Measurements from ENCODE around the gene SLC7A14. TPM values are rescaled to one million over a fixed set of nuclear protein-coding genes. Genes with fewer than 3 reads are reported as not detected.

The SLC7A14 gene
- total and polyA plus RNA-seq, 9 donors, result under 0.01 to 0.62 (median 0.20) TPM; not detected in 2

DNA sequence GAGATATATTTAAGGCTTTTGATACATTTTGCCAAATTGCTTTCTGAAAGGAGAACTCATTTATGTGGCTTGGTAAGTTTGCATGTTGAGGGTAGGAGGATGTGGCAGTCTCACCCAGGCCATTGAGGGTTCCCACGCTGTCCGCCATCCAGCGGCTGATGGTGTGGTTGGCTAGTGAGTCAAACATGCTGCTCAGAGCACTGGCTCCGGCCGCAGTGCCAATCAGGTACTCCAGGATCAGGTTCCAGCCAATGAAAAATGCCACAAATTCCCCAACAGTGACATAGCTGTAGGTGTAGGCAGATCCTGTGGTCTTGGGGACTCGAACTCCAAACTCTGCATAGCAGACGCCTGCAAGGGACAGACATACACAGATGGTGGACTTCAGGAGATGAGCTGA lies 84.9 kb downstream of the SLC7A14 start:
- 80% methylated on average over 3 of the region's 7 CpGs for WGBS (ENCODE audit: insufficient coverage)
- Histone ChIP-seq H3K27ac (ENCODE audit: low read length) (no peak overlapping the region), H3K27me3 (ENCODE audit: control insufficient read depth, insufficient read depth, low read length) (no peaks in the 10 kb centered on the region), H3K36me3 (ENCODE audit: control insufficient read depth, insufficient read depth, low read length) (no peaks in the 10 kb centered on the region), H3K4me3 (ENCODE audit: low read length) (no peak overlapping the region), H3K9me3 (replicated peaks; ENCODE audit: control insufficient read depth, low read depth, low read length) (no peaks in the 10 kb centered on the region), H3K4me1 (ENCODE audit: control insufficient read depth, insufficient read depth, low read length) (no peaks in the 10 kb centered on the region)
- DNase-seq, result no peak

DNA sequence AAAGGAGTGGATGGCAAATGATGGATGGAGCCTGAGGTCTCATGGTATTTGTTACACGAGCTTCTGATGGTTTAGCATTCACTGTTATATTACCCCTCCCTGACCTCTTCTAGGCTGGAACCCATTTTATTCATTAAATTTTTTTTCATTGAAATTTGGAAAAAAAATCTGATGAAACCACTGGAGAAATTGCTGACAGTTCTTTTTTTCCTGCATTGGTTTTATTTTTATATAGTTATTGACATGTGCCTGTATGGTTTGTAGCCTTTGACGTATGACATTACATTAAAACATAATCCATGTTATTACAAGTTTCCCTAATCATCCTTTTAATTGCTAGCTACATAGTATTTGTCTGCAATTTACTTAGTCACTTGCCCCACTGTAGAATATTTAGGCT lies 85.4 kb downstream of the SLC7A14 start:
- no peak overlapping the region for H3K27ac ChIP-seq (ENCODE audit: low read length)
- no peaks in the 10 kb centered on the region for H3K9me3 ChIP-seq (replicated peaks; ENCODE audit: control insufficient read depth, low read depth, low read length)
- no peaks in the 10 kb centered on the region for H3K27me3 ChIP-seq (ENCODE audit: control insufficient read depth, insufficient read depth, low read length)
- no peaks in the 10 kb centered on the region for H3K4me1 ChIP-seq (ENCODE audit: control insufficient read depth, insufficient read depth, low read length)
- H3K36me3 ChIP-seq (ENCODE audit: control insufficient read depth, insufficient read depth, low read length), result no peaks in the 10 kb centered on the region
- WGBS (ENCODE audit: insufficient coverage), result no CpG with 5 or more reads among the region's 2 CpGs
- no peak for DNase-seq
- H3K4me3 ChIP-seq (ENCODE audit: low read length), result no peak overlapping the region

DNA sequence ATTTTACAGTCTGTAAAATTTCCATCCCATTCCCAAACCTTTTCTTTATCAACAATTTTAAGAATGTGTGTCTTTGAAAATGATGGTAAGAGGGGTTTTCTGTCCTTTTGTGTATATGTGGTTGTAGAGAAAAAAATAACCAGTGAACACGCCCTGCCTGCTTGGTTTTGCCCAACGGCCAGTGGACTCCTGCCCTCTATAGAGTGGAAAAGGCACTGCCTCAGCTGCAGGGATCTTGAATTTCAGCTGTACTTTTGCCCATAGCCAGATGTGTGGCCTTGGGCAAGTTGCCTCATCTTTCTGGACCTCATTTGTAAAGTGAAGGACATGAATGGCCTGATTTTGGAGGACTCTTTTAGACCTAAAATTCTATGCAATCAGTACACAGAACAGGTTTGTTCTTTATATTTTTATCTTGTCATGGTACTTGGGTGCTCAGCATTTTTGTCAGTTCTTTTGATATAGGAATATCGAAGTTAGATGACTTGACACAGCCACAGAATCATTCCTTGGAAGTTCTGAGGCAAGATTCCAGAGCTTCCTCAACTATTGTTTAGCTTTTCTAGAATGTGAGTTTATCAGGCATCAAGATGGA lies 86.2 kb downstream of the SLC7A14 start:
- Histone ChIP-seq H3K4me3 (ENCODE audit: low read length) (no peak overlapping the region), H3K27me3 (ENCODE audit: control insufficient read depth, insufficient read depth, low read length) (no peaks in the 10 kb centered on the region), H3K36me3 (ENCODE audit: control insufficient read depth, insufficient read depth, low read length) (no peaks in the 10 kb centered on the region), H3K4me1 (ENCODE audit: control insufficient read depth, insufficient read depth, low read length) (no peaks in the 10 kb centered on the region), H3K9me3 (replicated peaks; ENCODE audit: control insufficient read depth, low read depth, low read length) (no peaks in the 10 kb centered on the region), H3K27ac (ENCODE audit: low read length) (no peak overlapping the region)
- peak; percentile 4 for DNase-seq
- WGBS (ENCODE audit: insufficient coverage), result 71% methylated on average over 1 of the region's 3 CpGs

DNA sequence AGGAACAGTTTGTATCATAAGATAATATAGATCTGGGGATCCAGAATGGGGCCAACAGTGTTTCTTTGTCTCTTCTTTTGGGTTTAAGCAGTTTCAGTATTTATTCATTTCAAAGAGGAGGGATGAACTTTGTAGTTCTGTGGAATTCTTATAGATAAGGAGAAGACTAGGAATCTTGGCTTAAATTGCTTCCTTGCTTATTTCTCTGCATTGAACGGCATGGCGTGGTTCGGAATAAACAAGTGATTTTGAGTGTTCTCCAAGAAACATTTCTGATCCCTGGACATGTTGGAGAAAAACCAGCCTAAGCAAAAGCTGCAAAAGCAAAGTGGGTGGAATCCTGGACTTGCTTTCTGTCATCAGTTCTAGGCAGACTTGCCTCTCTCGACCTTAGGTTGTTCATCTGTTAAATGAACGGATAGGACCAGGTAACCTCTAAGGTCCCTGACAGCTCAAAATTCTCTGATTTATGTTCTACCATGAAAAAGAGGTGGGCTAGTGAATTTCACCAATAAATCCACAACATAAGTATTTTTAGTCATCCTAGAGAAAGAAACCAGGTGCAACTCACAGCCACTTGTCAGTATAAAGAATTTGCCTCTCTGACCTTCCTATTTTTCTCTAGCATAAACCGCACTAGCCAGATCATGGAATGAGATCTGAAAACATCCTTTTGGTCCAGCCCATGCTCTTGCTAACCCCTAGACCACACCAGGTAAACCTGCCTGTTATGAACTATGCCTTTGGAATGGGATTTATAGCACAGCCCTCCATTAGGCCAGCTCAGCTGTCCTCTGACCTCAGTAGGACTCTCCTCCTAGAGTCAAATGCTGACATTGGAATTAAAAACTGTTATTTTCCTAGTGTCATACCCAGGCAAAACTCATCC lies 88.4 kb downstream of the SLC7A14 start:
- H3K9me3 ChIP-seq (replicated peaks; ENCODE audit: control insufficient read depth, low read depth, low read length), result no peaks in the 10 kb centered on the region
- H3K27ac ChIP-seq (ENCODE audit: low read length), result no peak overlapping the region
- H3K4me3 ChIP-seq (ENCODE audit: low read length), result no peak overlapping the region
- WGBS (ENCODE audit: insufficient coverage), result 57% methylated on average over 4 of the region's 6 CpGs
- no peaks in the 10 kb centered on the region for H3K36me3 ChIP-seq (ENCODE audit: control insufficient read depth, insufficient read depth, low read length)
- H3K27me3 ChIP-seq (ENCODE audit: control insufficient read depth, insufficient read depth, low read length), result no peaks in the 10 kb centered on the region
- H3K4me1 ChIP-seq (ENCODE audit: control insufficient read depth, insufficient read depth, low read length), result no peaks in the 10 kb centered on the region
- DNase-seq, result peak; percentile 29

DNA sequence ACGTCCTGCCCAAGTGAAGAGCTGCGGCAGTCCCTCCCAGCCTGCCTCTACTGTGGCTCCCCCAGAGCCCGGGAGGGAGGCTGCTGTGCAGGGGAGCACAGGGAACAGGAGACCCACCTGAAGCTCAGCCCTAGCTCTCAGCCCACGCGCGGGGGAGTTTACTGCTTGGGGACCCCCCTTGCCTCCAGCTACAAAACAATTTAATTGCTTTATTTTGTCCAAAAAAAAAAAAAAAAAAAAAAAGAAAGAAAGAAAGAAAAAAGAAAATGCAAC lies 89.1 kb downstream of the SLC7A14 start:
- Histone ChIP-seq H3K4me1 (ENCODE audit: control insufficient read depth, insufficient read depth, low read length) (no peaks in the 10 kb centered on the region), H3K4me3 (ENCODE audit: low read length) (no peak overlapping the region), H3K27ac (ENCODE audit: low read length) (no peak overlapping the region), H3K36me3 (ENCODE audit: control insufficient read depth, insufficient read depth, low read length) (no peaks in the 10 kb centered on the region), H3K27me3 (ENCODE audit: control insufficient read depth, insufficient read depth, low read length) (no peaks in the 10 kb centered on the region), H3K9me3 (replicated peaks; ENCODE audit: control insufficient read depth, low read depth, low read length) (no peaks in the 10 kb centered on the region)
- WGBS (ENCODE audit: insufficient coverage), result 73% methylated on average over 3 of the region's 6 CpGs
- no peak for DNase-seq

DNA sequence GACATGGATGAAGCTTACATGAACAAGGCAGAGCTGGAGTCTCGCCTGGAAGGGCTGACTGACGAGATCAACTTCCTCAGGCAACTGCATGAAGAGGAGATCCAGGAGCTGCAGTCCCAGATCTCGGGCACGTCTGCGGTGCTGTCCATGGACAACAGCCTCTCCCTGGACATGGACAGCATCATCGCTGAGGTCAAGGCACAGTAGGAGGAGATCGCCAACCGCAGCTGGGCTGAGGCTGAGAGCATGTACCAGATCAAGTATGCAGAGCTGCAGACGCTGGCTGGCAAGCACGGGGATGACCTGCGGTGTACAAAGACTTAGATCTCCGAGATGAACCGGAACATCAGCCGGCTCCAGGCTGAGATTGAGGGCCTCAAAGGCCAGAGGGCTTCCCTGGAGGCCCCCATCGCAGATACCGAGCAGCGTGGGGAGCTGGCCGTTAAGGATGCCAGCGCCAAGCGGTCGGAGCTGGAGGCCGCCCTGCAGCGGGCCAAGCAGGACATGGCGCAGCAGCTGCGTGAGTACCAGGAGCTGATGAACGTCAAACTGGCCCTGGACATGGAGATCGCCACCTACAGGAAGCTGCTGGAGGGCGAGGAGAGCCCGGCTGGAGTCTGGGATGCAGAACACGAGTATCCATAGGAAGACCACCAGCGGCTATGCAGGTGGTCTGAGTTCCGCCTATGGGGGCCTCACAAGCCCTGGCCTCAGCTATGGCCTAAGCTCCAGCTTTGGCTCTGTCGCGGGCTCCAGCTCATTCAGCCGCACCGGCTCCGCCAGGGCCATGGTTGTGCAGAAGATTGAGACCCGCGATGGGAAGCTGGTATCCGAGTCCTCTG lies 89.6 kb downstream of the SLC7A14 start:
- WGBS (ENCODE audit: insufficient coverage), result 89% methylated on average over 40 of the region's 40 CpGs

DNA sequence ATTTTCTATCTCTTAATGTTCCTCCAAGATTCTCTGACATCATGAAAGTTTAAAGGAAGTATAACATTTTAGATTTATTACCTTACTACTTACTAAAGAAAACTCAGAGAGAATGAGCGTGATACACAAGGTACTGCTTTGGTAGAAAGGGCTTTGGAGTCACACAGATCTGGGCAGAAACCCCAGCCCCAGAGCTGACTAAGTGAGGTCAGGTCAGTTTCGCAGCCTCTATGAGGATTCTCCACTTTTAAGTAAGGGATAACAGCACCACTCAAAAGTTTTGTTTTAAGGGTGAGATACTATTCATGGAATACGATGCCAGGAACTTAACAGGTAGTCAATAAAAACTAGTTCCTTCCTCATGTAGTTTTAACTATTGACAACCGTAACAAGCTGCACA lies 91.1 kb downstream of the SLC7A14 start:
- no peaks in the 10 kb centered on the region for H3K36me3 ChIP-seq (ENCODE audit: control insufficient read depth, insufficient read depth, low read length)
- H3K27me3 ChIP-seq (ENCODE audit: control insufficient read depth, insufficient read depth, low read length), result no peaks in the 10 kb centered on the region
- no peak overlapping the region for H3K27ac ChIP-seq (ENCODE audit: low read length)
- no CpG with 5 or more reads among the region's 4 CpGs for WGBS (ENCODE audit: insufficient coverage)
- H3K4me1 ChIP-seq (ENCODE audit: control insufficient read depth, insufficient read depth, low read length), result no peaks in the 10 kb centered on the region
- no peak for DNase-seq
- H3K9me3 ChIP-seq (replicated peaks; ENCODE audit: control insufficient read depth, low read depth, low read length), result no peaks in the 10 kb centered on the region
- no peak overlapping the region for H3K4me3 ChIP-seq (ENCODE audit: low read length)

More for the DNA sequence above, 89.6 kb downstream of the SLC7A14 start:
- Histone ChIP-seq H3K27me3 (ENCODE audit: control insufficient read depth, insufficient read depth, low read length) (no peaks in the 10 kb centered on the region), H3K4me3 (ENCODE audit: low read length) (no peak overlapping the region), H3K4me1 (ENCODE audit: control insufficient read depth, insufficient read depth, low read length) (no peaks in the 10 kb centered on the region), H3K27ac (ENCODE audit: low read length) (no peak overlapping the region), H3K36me3 (ENCODE audit: control insufficient read depth, insufficient read depth, low read length) (no peaks in the 10 kb centered on the region), H3K9me3 (replicated peaks; ENCODE audit: control insufficient read depth, low read depth, low read length) (no peaks in the 10 kb centered on the region)
- no peak for DNase-seq

DNA sequence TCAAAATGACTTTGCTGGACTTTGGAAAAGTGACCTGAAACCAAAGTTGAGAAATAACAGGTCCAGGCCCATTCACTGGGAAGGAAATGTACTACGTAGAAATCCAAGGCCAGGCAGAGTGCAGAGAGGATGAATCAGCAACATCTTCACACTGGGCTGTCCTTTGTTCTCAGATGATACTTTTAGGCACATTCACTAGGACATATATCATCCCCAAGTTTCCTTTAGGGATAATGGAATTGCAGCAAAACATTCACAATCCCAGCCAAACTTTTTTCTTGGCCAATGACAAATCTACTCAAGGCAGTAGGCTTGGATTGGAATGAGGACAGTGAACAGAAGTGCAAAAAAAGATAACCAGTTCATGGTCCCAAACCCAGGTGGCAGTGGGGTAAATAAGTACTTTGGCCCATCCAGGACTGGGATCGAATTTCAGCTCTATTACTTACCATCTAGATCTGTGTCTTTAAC lies 92.1 kb downstream of the SLC7A14 start:
- Histone ChIP-seq H3K27ac (ENCODE audit: low read length) (no peak overlapping the region), H3K4me3 (ENCODE audit: low read length) (no peak overlapping the region), H3K27me3 (ENCODE audit: control insufficient read depth, insufficient read depth, low read length) (no peaks in the 10 kb centered on the region), H3K36me3 (ENCODE audit: control insufficient read depth, insufficient read depth, low read length) (no peaks in the 10 kb centered on the region), H3K9me3 (replicated peaks; ENCODE audit: control insufficient read depth, low read depth, low read length) (no peaks in the 10 kb centered on the region), H3K4me1 (ENCODE audit: control insufficient read depth, insufficient read depth, low read length) (no peaks in the 10 kb centered on the region)
- WGBS (ENCODE audit: insufficient coverage), result 33% methylated on average over 1 of the region's 2 CpGs
- peak; percentile 34 for DNase-seq

DNA sequence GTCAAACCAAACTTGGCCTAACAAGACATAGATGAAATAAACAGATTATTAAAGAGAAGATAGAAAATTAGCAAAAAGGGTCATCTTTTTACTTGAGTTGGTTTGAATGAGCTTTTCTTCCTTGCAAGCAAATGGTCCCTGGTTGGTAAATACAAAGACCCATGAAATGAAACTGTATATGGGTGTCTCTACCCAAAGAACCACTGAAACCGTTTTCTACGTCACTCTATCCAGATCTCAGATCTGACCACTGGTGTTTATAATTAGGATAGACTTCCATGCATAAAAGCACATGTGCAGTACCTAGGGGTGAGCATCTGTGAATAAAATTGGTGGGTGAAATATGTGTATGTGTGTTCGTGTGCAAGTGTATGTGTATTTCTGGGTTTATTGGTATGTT lies 94.0 kb downstream of the SLC7A14 start:
- no peaks in the 10 kb centered on the region for H3K27me3 ChIP-seq (ENCODE audit: control insufficient read depth, insufficient read depth, low read length)
- no peak overlapping the region for H3K27ac ChIP-seq (ENCODE audit: low read length)
- no peaks in the 10 kb centered on the region for H3K9me3 ChIP-seq (replicated peaks; ENCODE audit: control insufficient read depth, low read depth, low read length)
- no peak overlapping the region for H3K4me3 ChIP-seq (ENCODE audit: low read length)
- H3K36me3 ChIP-seq (ENCODE audit: control insufficient read depth, insufficient read depth, low read length), result no peaks in the 10 kb centered on the region
- H3K4me1 ChIP-seq (ENCODE audit: control insufficient read depth, insufficient read depth, low read length), result no peaks in the 10 kb centered on the region
- no peak for DNase-seq
- WGBS (ENCODE audit: insufficient coverage), result 75% methylated on average over 1 of the region's 3 CpGs
